HG02938 (cell line): ENCODE results near the gene RCVRN.

Source experiments
- ATAC-seq: cut with Tn5 transposase; IDR thresholded peaks from one replicate; pipeline ENCODE4 v1.9.1; 2021; ENCODE audit warnings: mild to moderate bottlenecking, moderate library complexity; ENCODE audit not compliant: unreplicated experiment

The RCVRN gene

GRCh38 chr17:9899280-9900043, 5.6 kb downstream of the RCVRN start:
- no peak for ATAC-seq

GRCh38 chr17:9898812-9899211, 6.3 kb downstream of the RCVRN start:
- ATAC-seq: no peak

- ATAC-seq: no peak
Measured at GRCh38 chr17:9897372-9897968, 7.6 kb downstream of the RCVRN start.

- no peak for ATAC-seq
Measured at GRCh38 chr17:9895923-9896322, 9.1 kb downstream of the RCVRN start.

- ATAC-seq: no peak
Measured at GRCh38 chr17:9894231-9894630, 10.8 kb downstream of the RCVRN start.

- no peak for ATAC-seq
Measured at GRCh38 chr17:9893411-9894012, 11.6 kb downstream of the RCVRN start.

- ATAC-seq: no peak
Measured at GRCh38 chr17:9890124-9890523, 14.9 kb downstream of the RCVRN start.

GRCh38 chr17:9887508-9887907, 17.6 kb downstream of the RCVRN start:
- ATAC-seq: no peak

GRCh38 chr17:9886141-9886930, 18.7 kb downstream of the RCVRN start:
- ATAC-seq: no peak

- no peak for ATAC-seq
Measured at GRCh38 chr17:9883451-9883850, 21.6 kb downstream of the RCVRN start.

- no peak for ATAC-seq
Measured at GRCh38 chr17:9880582-9880999, 24.5 kb downstream of the RCVRN start.

- ATAC-seq: no peak
Measured at GRCh38 chr17:9878786-9879525, 26.1 kb downstream of the RCVRN start.

GRCh38 chr17:9878356-9878755, 26.7 kb downstream of the RCVRN start:
- no peak for ATAC-seq

GRCh38 chr17:9875441-9875840, 29.6 kb downstream of the RCVRN start:
- no peak for ATAC-seq

GRCh38 chr17:9874722-9875121, 30.3 kb downstream of the RCVRN start:
- no peak for ATAC-seq

- no peak for ATAC-seq
Measured at GRCh38 chr17:9872852-9873251, 32.2 kb downstream of the RCVRN start.

- ATAC-seq: no peak
Measured at GRCh38 chr17:9868552-9868951, 36.5 kb downstream of the RCVRN start.

- ATAC-seq: no peak
Measured at GRCh38 chr17:9865586-9865985, 39.5 kb downstream of the RCVRN start.

- ATAC-seq: no peak
Measured at GRCh38 chr17:9862949-9863348, 42.1 kb downstream of the RCVRN start.

- no peak for ATAC-seq
Measured at GRCh38 chr17:9862220-9862619, 42.9 kb downstream of the RCVRN start.

GRCh38 chr17:9860851-9861250, 44.2 kb downstream of the RCVRN start:
- no peak for ATAC-seq
